Astrocyte (in vitro differentiated cells and primary cell): ENCODE results near the gene C1orf216. TPM values are rescaled to one million over a fixed set of nuclear protein-coding genes. Genes with fewer than 3 reads are reported as not detected.

Experiments used
- DNase-seq: peaks from one replicate; pipeline ENCODE4 v3.0.0-alpha.2; 2010; ENCODE audit warnings: low read depth
- FAIRE-seq: peaks from 2 replicates; lab custom pipeline; 2011; peaks lifted over from hg19 to GRCh38; lab: Jason Lieb, UNC
- H2AFZ ChIP-seq: 2 replicates; pipeline ENCODE4 v1.6.0; 2012; ENCODE audit warnings: low read depth, low read length, inconsistent platforms
- H3K27ac ChIP-seq: 2 replicates; pipeline ENCODE4 v1.5.1; 2011; ENCODE audit warnings: low read depth, low read length, inconsistent platforms
- H3K27me3 ChIP-seq: 2 replicates; pipeline ENCODE4 v1.6.0; 2011; ENCODE audit warnings: low read length, inconsistent platforms; ENCODE audit not compliant: insufficient read depth
- H3K36me3 ChIP-seq: 2 replicates; pipeline ENCODE4 v1.5.1; 2011; ENCODE audit warnings: low read length, inconsistent platforms; ENCODE audit not compliant: insufficient read depth
- H3K4me1 ChIP-seq: 2 replicates; pipeline ENCODE4 v1.5.1; 2011; ENCODE audit warnings: low read length, inconsistent platforms; ENCODE audit not compliant: insufficient read depth
- H3K4me2 ChIP-seq: 2 replicates; pipeline ENCODE4 v1.6.0; 2012; ENCODE audit warnings: low read length, inconsistent platforms
- H3K4me3 ChIP-seq: 2 replicates; pipeline ENCODE4 v1.5.1; 2011; ENCODE audit warnings: low read depth, mild to moderate bottlenecking, low read length, inconsistent platforms; ENCODE audit not compliant: insufficient read depth
- H3K79me2 ChIP-seq: 2 replicates; pipeline ENCODE4 v1.6.0; 2012; ENCODE audit warnings: mild to moderate bottlenecking, low read length, inconsistent platforms; ENCODE audit not compliant: insufficient read depth
- H3K9ac ChIP-seq: 2 replicates; pipeline ENCODE4 v1.6.0; 2012; ENCODE audit warnings: mild to moderate bottlenecking, low read length, inconsistent platforms
- H3K9me3 ChIP-seq: 2 replicates; pipeline ENCODE4 v1.5.1; 2012; ENCODE audit warnings: low read depth, mild to moderate bottlenecking, low read length, inconsistent platforms; ENCODE audit not compliant: insufficient read depth
- H4K20me1 ChIP-seq: 2 replicates; pipeline ENCODE4 v1.6.0; 2012; ENCODE audit warnings: low read length, inconsistent platforms; ENCODE audit not compliant: insufficient read depth
- H3K27ac Mint-ChIP-seq: one replicate; pipeline ENCODE4 v1.8.0; 2021; ENCODE audit warnings: mild to moderate bottlenecking, mixed read lengths; ENCODE audit not compliant: unreplicated experiment
- H3K27me3 Mint-ChIP-seq: one replicate; pipeline ENCODE4 v1.8.0; 2021; ENCODE audit warnings: low read depth, mixed read lengths; ENCODE audit not compliant: unreplicated experiment
- H3K36me3 Mint-ChIP-seq: one replicate; pipeline ENCODE4 v1.8.0; 2021; ENCODE audit warnings: low read depth, mixed read lengths; ENCODE audit not compliant: unreplicated experiment
- H3K4me1 Mint-ChIP-seq: one replicate; pipeline ENCODE4 v1.8.0; 2021; ENCODE audit warnings: low read depth, mixed read lengths; ENCODE audit not compliant: unreplicated experiment
- H3K4me3 Mint-ChIP-seq: one replicate; pipeline ENCODE4 v1.8.0; 2021; ENCODE audit warnings: mild to moderate bottlenecking, moderate library complexity, mixed read lengths; ENCODE audit not compliant: unreplicated experiment
- H3K9me3 Mint-ChIP-seq: one replicate; pipeline ENCODE4 v1.8.0; 2021; ENCODE audit warnings: mild to moderate bottlenecking, mixed read lengths; ENCODE audit not compliant: unreplicated experiment
- EZH2 ChIP-seq: IDR thresholded peaks from 2 replicates; pipeline ENCODE4 v1.6.1; 2012; ENCODE audit warnings: mild to moderate bottlenecking, low read length, inconsistent platforms; ENCODE audit not compliant: insufficient read depth
- total RNA-seq: library from RNA; stranded (reverse); gene quantifications from 2 replicates; pipeline ENCODE4 v1.2.1, GENCODE V29; 2021
- TF ChIP-seq, protein P1 (sequence below): IDR thresholded peaks from 2 replicates; pipeline ENCODE4 v1.5.1; 2011; ENCODE audit warnings: low read depth, mild to moderate bottlenecking, inconsistent platforms, low read length, moderate library complexity; ENCODE audit not compliant: insufficient read depth

Gene C1orf216
- total RNA-seq, 1 donor from 2014 or later: 12.5 TPM

- Mint-ChIP-seq H3K4me1 (no peaks in the 10 kb centered on the region), H3K36me3 (no peaks in the 10 kb centered on the region), H3K9me3 (no peaks in the 10 kb centered on the region), H3K4me3 (no peak overlapping the region), H3K27ac (no peak overlapping the region), H3K27me3 (peaks cover 62% of the 10 kb centered on the region)
- DNase-seq: no peak
- H4K20me1 ChIP-seq: no peaks in the 10 kb centered on the region
- H3K36me3 ChIP-seq: no peaks in the 10 kb centered on the region
- H3K9me3 ChIP-seq: no peaks in the 10 kb centered on the region
- H3K4me2 ChIP-seq: no peak overlapping the region
- no peak for FAIRE-seq
- H3K79me2 ChIP-seq: no peaks in the 10 kb centered on the region
- peaks cover 32% of the 10 kb centered on the region for H3K27me3 ChIP-seq
- no peaks in the 10 kb centered on the region for H3K4me1 ChIP-seq
- H3K9ac ChIP-seq: no peak overlapping the region
- H3K4me3 ChIP-seq: no peak overlapping the region
- TF ChIP-seq, protein P1, sequence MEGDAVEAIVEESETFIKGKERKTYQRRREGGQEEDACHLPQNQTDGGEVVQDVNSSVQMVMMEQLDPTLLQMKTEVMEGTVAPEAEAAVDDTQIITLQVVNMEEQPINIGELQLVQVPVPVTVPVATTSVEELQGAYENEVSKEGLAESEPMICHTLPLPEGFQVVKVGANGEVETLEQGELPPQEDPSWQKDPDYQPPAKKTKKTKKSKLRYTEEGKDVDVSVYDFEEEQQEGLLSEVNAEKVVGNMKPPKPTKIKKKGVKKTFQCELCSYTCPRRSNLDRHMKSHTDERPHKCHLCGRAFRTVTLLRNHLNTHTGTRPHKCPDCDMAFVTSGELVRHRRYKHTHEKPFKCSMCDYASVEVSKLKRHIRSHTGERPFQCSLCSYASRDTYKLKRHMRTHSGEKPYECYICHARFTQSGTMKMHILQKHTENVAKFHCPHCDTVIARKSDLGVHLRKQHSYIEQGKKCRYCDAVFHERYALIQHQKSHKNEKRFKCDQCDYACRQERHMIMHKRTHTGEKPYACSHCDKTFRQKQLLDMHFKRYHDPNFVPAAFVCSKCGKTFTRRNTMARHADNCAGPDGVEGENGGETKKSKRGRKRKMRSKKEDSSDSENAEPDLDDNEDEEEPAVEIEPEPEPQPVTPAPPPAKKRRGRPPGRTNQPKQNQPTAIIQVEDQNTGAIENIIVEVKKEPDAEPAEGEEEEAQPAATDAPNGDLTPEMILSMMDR: no peak
- TF ChIP-seq EZH2: no peak
- no peak overlapping the region for H3K27ac ChIP-seq
- H2AFZ ChIP-seq: no peak overlapping the region
Observed at GRCh38 chr1:35688161-35688560, 30.5 kb downstream of the C1orf216 start.

DNA sequence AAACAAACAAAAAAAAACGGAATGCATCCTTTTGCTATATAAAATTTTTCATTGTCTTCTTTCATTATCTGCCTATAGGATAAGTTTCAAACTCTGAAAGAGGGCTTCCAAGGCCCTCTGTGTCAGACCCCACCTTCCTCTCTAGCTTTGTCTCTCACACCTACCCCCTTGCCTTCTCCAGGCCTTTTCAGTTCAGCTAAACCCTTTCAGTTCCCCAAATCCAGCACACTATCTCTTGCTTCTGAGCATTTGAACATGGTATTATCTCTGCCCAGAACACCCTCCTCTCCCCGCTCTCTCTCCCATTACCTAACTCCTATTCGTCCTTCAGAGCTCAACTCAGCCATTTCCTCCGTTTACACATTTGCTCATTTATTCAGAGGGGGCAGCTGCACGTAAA, 35.7 kb downstream of the C1orf216 start:
- no peaks in the 10 kb centered on the region for H3K9me3 ChIP-seq
- no peaks in the 10 kb centered on the region for H3K79me2 ChIP-seq
- H3K9me3 Mint-ChIP-seq: peaks cover 3% of the 10 kb centered on the region
- H3K4me2 ChIP-seq: no peak overlapping the region
- H3K4me1 Mint-ChIP-seq: no peaks in the 10 kb centered on the region
- H3K4me3 ChIP-seq: no peak overlapping the region
- H4K20me1 ChIP-seq: no peaks in the 10 kb centered on the region
- no peak for FAIRE-seq
- H3K27ac Mint-ChIP-seq: no peak overlapping the region
- no peak for TF ChIP-seq EZH2
- TF ChIP-seq, protein P1: no peak
- H3K36me3 ChIP-seq: no peaks in the 10 kb centered on the region
- no peak overlapping the region for H3K9ac ChIP-seq
- peaks cover 38% of the 10 kb centered on the region for H3K27me3 ChIP-seq
- H3K4me1 ChIP-seq: no peaks in the 10 kb centered on the region
- no peak for DNase-seq
- no peak overlapping the region for H3K27ac ChIP-seq
- no peak overlapping the region for H2AFZ ChIP-seq
- H3K4me3 Mint-ChIP-seq: no peak overlapping the region
- H3K27me3 Mint-ChIP-seq: peaks cover 59% of the 10 kb centered on the region
- H3K36me3 Mint-ChIP-seq: no peaks in the 10 kb centered on the region

DNA sequence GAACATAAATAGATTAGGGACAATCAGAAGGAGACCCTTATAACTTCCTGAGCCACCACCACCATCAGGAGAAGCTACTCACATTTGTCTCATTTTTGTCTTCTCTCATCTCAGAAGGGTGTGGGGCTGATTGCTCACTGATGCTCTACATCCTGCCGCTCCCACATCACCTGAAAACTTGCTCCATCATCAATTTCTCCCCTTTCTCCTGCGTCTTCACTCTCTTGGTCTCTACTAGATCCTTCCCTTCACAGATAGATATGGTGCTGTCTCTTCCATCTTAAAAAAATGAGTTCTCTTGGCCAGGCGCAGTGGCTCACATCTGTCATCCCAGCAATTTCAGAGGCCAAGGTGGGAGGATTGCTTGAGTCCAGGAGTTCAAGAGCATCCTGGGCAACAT, 38.4 kb downstream of the C1orf216 start:
- H3K4me2 ChIP-seq: no peak overlapping the region
- no peaks in the 10 kb centered on the region for H4K20me1 ChIP-seq
- no peaks in the 10 kb centered on the region for H3K36me3 ChIP-seq
- FAIRE-seq (no peak), DNase-seq (no peak)
- H3K79me2 ChIP-seq: no peaks in the 10 kb centered on the region
- H3K9ac ChIP-seq: no peak overlapping the region
- no peak overlapping the region for H2AFZ ChIP-seq
- Mint-ChIP-seq H3K4me3 (no peak overlapping the region), H3K27ac (no peak overlapping the region), H3K27me3 (peaks cover 52% of the 10 kb centered on the region), H3K9me3 (peaks cover 6% of the 10 kb centered on the region), H3K36me3 (no peaks in the 10 kb centered on the region), H3K4me1 (peaks cover 4% of the 10 kb centered on the region)
- no peaks in the 10 kb centered on the region for H3K4me1 ChIP-seq
- no peak overlapping the region for H3K4me3 ChIP-seq
- no peaks in the 10 kb centered on the region for H3K9me3 ChIP-seq
- TF ChIP-seq, protein P1: no peak
- TF ChIP-seq EZH2: no peak
- H3K27me3 ChIP-seq: peaks cover 30% of the 10 kb centered on the region
- no peak overlapping the region for H3K27ac ChIP-seq
